OCI-LY1 (cell line): Measurements from ENCODE around the gene FEV.
"Not testable (repeated sequence)": the region's sequence is repeated elsewhere in the genome, so short reads cannot be mapped to it uniquely, and the experiment has no call there.

ENCODE experiments used
- EZH2 ChIP-seq: fragments of 200-600 bp; sonication (generic), shearing (Covaris generic); IDR thresholded peaks from 2 replicates; pipeline ENCODE4 v1.8.0; 2017; ENCODE audit warnings: borderline replicate concordance, mixed run types, mild to moderate bottlenecking, antibody characterized with exemption, low read length, moderate library complexity, mixed read lengths
- TF ChIP-seq, protein P1 (sequence below): fragments of 200-600 bp; sonication (generic), shearing (Covaris generic); IDR thresholded peaks from 2 replicates; pipeline ENCODE4 v1.5.1; 2017; ENCODE audit warnings: mild to moderate bottlenecking, antibody characterized with exemption, low read length, moderate library complexity, mixed read lengths

DNA sequence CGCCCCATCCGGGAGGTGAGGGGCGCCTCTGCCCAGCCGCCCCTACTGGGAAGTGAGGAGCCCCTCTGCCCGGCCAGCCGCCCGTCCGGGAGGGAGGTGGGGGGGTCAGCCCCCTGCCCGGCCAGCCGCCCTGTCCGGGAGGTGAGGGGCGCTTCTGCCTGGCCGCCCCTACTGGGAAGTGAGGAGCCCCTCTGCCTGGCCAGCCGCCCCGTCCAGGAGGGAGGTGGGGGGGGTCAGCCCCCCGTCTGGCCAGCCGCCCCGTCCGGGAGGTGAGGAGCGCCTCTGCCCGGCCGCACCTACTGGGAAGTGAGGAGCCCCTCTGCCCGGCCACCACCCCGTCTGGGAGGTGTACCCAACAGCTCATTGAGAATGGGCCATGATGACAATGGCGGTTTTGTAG is 53.2 kb downstream of the FEV start:
- TF ChIP-seq, protein P1, sequence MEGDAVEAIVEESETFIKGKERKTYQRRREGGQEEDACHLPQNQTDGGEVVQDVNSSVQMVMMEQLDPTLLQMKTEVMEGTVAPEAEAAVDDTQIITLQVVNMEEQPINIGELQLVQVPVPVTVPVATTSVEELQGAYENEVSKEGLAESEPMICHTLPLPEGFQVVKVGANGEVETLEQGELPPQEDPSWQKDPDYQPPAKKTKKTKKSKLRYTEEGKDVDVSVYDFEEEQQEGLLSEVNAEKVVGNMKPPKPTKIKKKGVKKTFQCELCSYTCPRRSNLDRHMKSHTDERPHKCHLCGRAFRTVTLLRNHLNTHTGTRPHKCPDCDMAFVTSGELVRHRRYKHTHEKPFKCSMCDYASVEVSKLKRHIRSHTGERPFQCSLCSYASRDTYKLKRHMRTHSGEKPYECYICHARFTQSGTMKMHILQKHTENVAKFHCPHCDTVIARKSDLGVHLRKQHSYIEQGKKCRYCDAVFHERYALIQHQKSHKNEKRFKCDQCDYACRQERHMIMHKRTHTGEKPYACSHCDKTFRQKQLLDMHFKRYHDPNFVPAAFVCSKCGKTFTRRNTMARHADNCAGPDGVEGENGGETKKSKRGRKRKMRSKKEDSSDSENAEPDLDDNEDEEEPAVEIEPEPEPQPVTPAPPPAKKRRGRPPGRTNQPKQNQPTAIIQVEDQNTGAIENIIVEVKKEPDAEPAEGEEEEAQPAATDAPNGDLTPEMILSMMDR = not testable (repeated sequence)
- TF ChIP-seq EZH2 = not testable (repeated sequence)
